H9 (cell line): ENCODE results near the gene SEL1L2. TPM values are rescaled to one million over a fixed set of nuclear protein-coding genes. Genes with fewer than 3 reads are reported as not detected.

Experiments used
- DNase-seq: peaks from one replicate; pipeline ENCODE4 v3.0.0-alpha.2; 2017
- H2AFZ ChIP-seq: one replicate; pipeline ENCODE4 v1.6.1; 2013; ENCODE audit warnings: mild to moderate bottlenecking, low read length, control low read depth, moderate library complexity
- H2AK5ac ChIP-seq: 2 replicates; pipeline ENCODE4 v1.6.1; 2013; ENCODE audit warnings: low read length, control low read depth, mixed read lengths; ENCODE audit not compliant: insufficient read length
- H2BK120ac ChIP-seq: one replicate; pipeline ENCODE4 v1.6.1; 2013; ENCODE audit warnings: low read depth, mild to moderate bottlenecking, low read length, control low read depth, inconsistent platforms; ENCODE audit not compliant: poor library complexity, severe bottlenecking
- H2BK12ac ChIP-seq: 2 replicates; pipeline ENCODE4 v1.6.1; 2013; ENCODE audit warnings: low read length, control low read depth, mixed read lengths, low read depth; ENCODE audit not compliant: insufficient read length
- H2BK15ac ChIP-seq: 2 replicates; pipeline ENCODE4 v1.6.1; 2013; ENCODE audit warnings: low read depth, low read length, control low read depth
- H2BK20ac ChIP-seq: one replicate; pipeline ENCODE4 v1.6.1; 2013; ENCODE audit warnings: low read depth, mild to moderate bottlenecking, low read length, control low read depth, inconsistent platforms; ENCODE audit not compliant: poor library complexity, severe bottlenecking
- H2BK5ac ChIP-seq: 2 replicates; pipeline ENCODE4 v1.6.1; 2013; ENCODE audit warnings: low read length, control low read depth, mixed read lengths; ENCODE audit not compliant: insufficient read length
- H3K14ac ChIP-seq: 2 replicates; pipeline ENCODE4 v1.6.1; 2013; ENCODE audit warnings: low read length, control low read depth; ENCODE audit not compliant: insufficient read depth
- H3K18ac ChIP-seq: 2 replicates; pipeline ENCODE4 v1.6.1; 2013; ENCODE audit warnings: low read depth, mild to moderate bottlenecking, mixed read lengths, low read length, control low read depth; ENCODE audit not compliant: insufficient read length
- H3K23ac ChIP-seq: 2 replicates; pipeline ENCODE4 v1.6.1; 2013; ENCODE audit warnings: low read length, control low read depth, mixed read lengths, low read depth; ENCODE audit not compliant: insufficient read length
- H3K23me2 ChIP-seq: 2 replicates; pipeline ENCODE4 v1.6.1; 2013; ENCODE audit warnings: low read depth, mild to moderate bottlenecking, mixed read lengths, low read length, control low read depth; ENCODE audit not compliant: insufficient read length, poor library complexity, severe bottlenecking
- H3K27ac ChIP-seq: 2 replicates; pipeline ENCODE4 v1.5.1; 2013; ENCODE audit warnings: low read length, control low read depth, mixed read lengths, low read depth; ENCODE audit not compliant: insufficient read length
- H3K27me3 ChIP-seq: 2 replicates; pipeline ENCODE4 v1.6.1; 2013; ENCODE audit warnings: low read length, control low read depth, inconsistent platforms; ENCODE audit not compliant: insufficient read depth
- H3K4ac ChIP-seq: 2 replicates; pipeline ENCODE4 v1.6.1; 2013; ENCODE audit warnings: low read depth, mild to moderate bottlenecking, control low read depth, inconsistent platforms, low read length, moderate library complexity
- H3K4me1 ChIP-seq: 2 replicates; pipeline ENCODE4 v1.6.1; 2013; ENCODE audit warnings: low read length, control low read depth, inconsistent platforms; ENCODE audit not compliant: insufficient read depth
- H3K4me2 ChIP-seq: 2 replicates; pipeline ENCODE4 v1.6.1; 2013; ENCODE audit warnings: low read length, control low read depth, mixed read lengths; ENCODE audit not compliant: insufficient read length, insufficient read depth
- H3K56ac ChIP-seq: 2 replicates; pipeline ENCODE4 v1.6.1; 2013; ENCODE audit warnings: low read depth, mild to moderate bottlenecking, mixed read lengths, low read length, control low read depth; ENCODE audit not compliant: insufficient read length
- H3K79me1 ChIP-seq: 2 replicates; pipeline ENCODE4 v1.6.1; 2013; ENCODE audit warnings: low read depth, mild to moderate bottlenecking, moderate library complexity, low read length, control low read depth, inconsistent platforms; ENCODE audit not compliant: insufficient read depth, poor library complexity, severe bottlenecking
- H3K79me2 ChIP-seq: 2 replicates; pipeline ENCODE4 v1.6.1; 2013; ENCODE audit warnings: low read length, control low read depth, inconsistent platforms; ENCODE audit not compliant: insufficient read depth
- H3K9ac ChIP-seq: 2 replicates; pipeline ENCODE4 v1.6.1; 2013; ENCODE audit warnings: low read length, control low read depth, mixed read lengths; ENCODE audit not compliant: insufficient read length; ENCODE audit errors: extremely low read depth
- H3K9me3 ChIP-seq: one replicate; pipeline ENCODE4 v1.6.1; 2013; ENCODE audit warnings: low read depth, low read length, inconsistent platforms; ENCODE audit not compliant: control insufficient read depth
- H3T11ph ChIP-seq: one replicate; pipeline ENCODE4 v1.6.1; 2013; ENCODE audit warnings: mild to moderate bottlenecking, low read length, control low read depth, inconsistent platforms
- H4K20me1 ChIP-seq: one replicate; pipeline ENCODE4 v1.6.1; 2013; ENCODE audit not compliant: control insufficient read depth, insufficient read length, insufficient read depth
- H4K5ac ChIP-seq: 2 replicates; pipeline ENCODE4 v1.6.1; 2013; ENCODE audit warnings: low read depth, mild to moderate bottlenecking, mixed read lengths, low read length, control low read depth; ENCODE audit not compliant: insufficient read length
- H4K8ac ChIP-seq: replicated peaks from 2 replicates; pipeline ENCODE4 v1.6.1; 2013; ENCODE audit warnings: low read length, control low read depth, mixed read lengths, low read depth; ENCODE audit not compliant: insufficient read length
- H4K91ac ChIP-seq: 2 replicates; pipeline ENCODE4 v1.6.1; 2013; ENCODE audit warnings: low read depth, mild to moderate bottlenecking, moderate library complexity, mixed read lengths, low read length, control low read depth; ENCODE audit not compliant: insufficient read length
- H3K27ac Mint-ChIP-seq, 3 experiments: 2 replicates in 2 of 3; 3 replicates in 1 of 3; pipeline ENCODE4 v1.8.0; 2020 to 2021; ENCODE audit warnings: mixed read lengths in 3 of 3, mild to moderate bottlenecking in 1 of 3, moderate library complexity in 1 of 3
- H3K27me3 Mint-ChIP-seq: 2 replicates; pipeline ENCODE4 v1.8.0; 2021; ENCODE audit warnings: low read depth, mild to moderate bottlenecking, moderate library complexity, mixed read lengths
- H3K36me3 Mint-ChIP-seq, 3 experiments: 2 replicates in 2 of 3; 3 replicates in 1 of 3; pipeline ENCODE4 v1.8.0; 2020 to 2021; ENCODE audit warnings: low read depth in 3 of 3, mixed read lengths in 3 of 3; ENCODE audit not compliant: insufficient read depth in 1 of 3
- H3K4me1 Mint-ChIP-seq, 2 experiments: 2 replicates each; pipeline ENCODE4 v1.8.0; 2020; ENCODE audit warnings: mixed read lengths in 2 of 2
- H3K4me3 Mint-ChIP-seq, 2 experiments: 2 replicates in 1 of 2; 3 replicates in 1 of 2; pipeline ENCODE4 v1.8.0; 2020 to 2021; ENCODE audit warnings: mild to moderate bottlenecking in 2 of 2, mixed read lengths in 2 of 2, moderate library complexity in 1 of 2
- H3K9me3 Mint-ChIP-seq, 2 experiments: 2 replicates in 1 of 2; 3 replicates in 1 of 2; pipeline ENCODE4 v1.8.0; 2020; ENCODE audit warnings: mild to moderate bottlenecking in 2 of 2, mixed read lengths in 2 of 2, moderate library complexity in 1 of 2
- WGBS: extraction: QIAGEN DNeasy Blood & Tissue Kit; methylation state at CpG from one replicate; pipeline ENCODE4 v1.1.7; 2013; ENCODE audit warnings: missing lambda C conversion rate, low lambda C conversion rate, mixed read lengths; ENCODE audit not compliant: insufficient read length; ENCODE audit errors: extremely low coverage; 5-methylcytosine and 5-hydroxymethylcytosine counted together
- total RNA-seq: library from RNA; stranded (reverse); gene quantifications from 2 replicates; pipeline ENCODE4 v1.2.1, GENCODE V29; 2021
- TF ChIP-seq, protein P1 (sequence below): fragments of 200-600 bp; sonication (generic); conservative IDR thresholded peaks from 3 replicates; pipeline ENCODE4 v1.8.0; 2021; ENCODE audit warnings: antibody characterized with exemption, mild to moderate bottlenecking

The SEL1L2 gene
- total RNA-seq, 1 experiment from 2014 or later, result not detected

DNA sequence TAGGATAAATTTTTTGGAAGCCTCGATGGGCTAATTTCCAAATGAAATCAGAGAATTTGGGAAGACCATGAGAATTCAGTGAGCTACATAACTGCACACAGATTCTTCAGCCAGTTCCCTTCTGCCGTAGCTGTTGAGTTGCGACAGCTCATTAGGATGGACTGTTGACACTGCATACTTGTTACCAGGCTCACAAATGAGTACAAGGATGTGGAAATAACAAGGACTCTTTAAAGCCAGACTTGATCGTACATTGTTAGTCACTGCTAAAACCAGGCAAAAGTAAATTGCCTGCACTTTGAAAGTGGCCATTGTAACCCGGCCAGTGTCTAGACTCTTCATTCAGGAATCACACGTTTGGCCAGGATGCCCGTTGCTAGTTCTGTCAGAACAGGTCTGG, 168.5 kb downstream of the SEL1L2 start:
- Histone ChIP-seq H2BK5ac (no peak overlapping the region), H3T11ph (no peak overlapping the region), H2BK12ac (no peak overlapping the region), H2AK5ac (no peak overlapping the region), H3K79me1 (no peaks in the 10 kb centered on the region), H2BK20ac (no peak overlapping the region), H3K9ac (no peak overlapping the region), H2BK15ac (no peak overlapping the region), H4K20me1 (no peaks in the 10 kb centered on the region), H3K9me3 (no peaks in the 10 kb centered on the region), H3K23me2 (no peaks in the 10 kb centered on the region), H3K4ac (no peak overlapping the region), H3K27ac (no peak overlapping the region), H3K18ac (no peak overlapping the region), H4K8ac (no peak overlapping the region), H4K5ac (no peak overlapping the region), H3K79me2 (no peaks in the 10 kb centered on the region), H2AFZ (no peak overlapping the region), H3K56ac (no peak overlapping the region), H3K4me1 (no peaks in the 10 kb centered on the region), H4K91ac (no peak overlapping the region), H3K14ac (no peak overlapping the region), H2BK120ac (no peak overlapping the region), H3K27me3 (no peaks in the 10 kb centered on the region), H3K23ac (no peak overlapping the region), H3K4me2 (no peak overlapping the region)
- TF ChIP-seq, protein P1, sequence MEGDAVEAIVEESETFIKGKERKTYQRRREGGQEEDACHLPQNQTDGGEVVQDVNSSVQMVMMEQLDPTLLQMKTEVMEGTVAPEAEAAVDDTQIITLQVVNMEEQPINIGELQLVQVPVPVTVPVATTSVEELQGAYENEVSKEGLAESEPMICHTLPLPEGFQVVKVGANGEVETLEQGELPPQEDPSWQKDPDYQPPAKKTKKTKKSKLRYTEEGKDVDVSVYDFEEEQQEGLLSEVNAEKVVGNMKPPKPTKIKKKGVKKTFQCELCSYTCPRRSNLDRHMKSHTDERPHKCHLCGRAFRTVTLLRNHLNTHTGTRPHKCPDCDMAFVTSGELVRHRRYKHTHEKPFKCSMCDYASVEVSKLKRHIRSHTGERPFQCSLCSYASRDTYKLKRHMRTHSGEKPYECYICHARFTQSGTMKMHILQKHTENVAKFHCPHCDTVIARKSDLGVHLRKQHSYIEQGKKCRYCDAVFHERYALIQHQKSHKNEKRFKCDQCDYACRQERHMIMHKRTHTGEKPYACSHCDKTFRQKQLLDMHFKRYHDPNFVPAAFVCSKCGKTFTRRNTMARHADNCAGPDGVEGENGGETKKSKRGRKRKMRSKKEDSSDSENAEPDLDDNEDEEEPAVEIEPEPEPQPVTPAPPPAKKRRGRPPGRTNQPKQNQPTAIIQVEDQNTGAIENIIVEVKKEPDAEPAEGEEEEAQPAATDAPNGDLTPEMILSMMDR, result no peak
- Mint-ChIP-seq H3K9me3 (no peaks in the 10 kb centered on the region), H3K27ac (no peak overlapping the region), H3K36me3 (peaks cover 0 to 18% (median 13%) of the 10 kb centered on the region in 3 experiments; a peak in 6 of 7 replicates), H3K4me1 (peaks cover 6 to 7% of the 10 kb centered on the region in 2 experiments), H3K4me3 (no peak overlapping the region), H3K27me3 (no peaks in the 10 kb centered on the region)
- DNase-seq, result no peak
- no CpG with 5 or more reads among the region's 7 CpGs for WGBS
